A549 (cell line): Measurements from ENCODE around the gene MSL3B.

ENCODE experiments used
- ATAC-seq, 2 experiments: fragments of 200-7000 bp in 1 of 2; fragments of >200 bp in 1 of 2; cut with Nextera tagmentation in 1 of 2; cut with Tn5 transposase in 1 of 2; 3 replicates each; pipeline versions ENCODE4 v1.8.0 to v1.9.1; 2018 to 2020; ENCODE audit warnings: mild to moderate bottlenecking in 1 of 2, moderate library complexity in 1 of 2
- CTCF ChIA-PET: fragments of 300-600 bp; sonication (Branson Sonifier 250); formaldehyde crosslinking; extraction: SDS; loops from one replicate; lab custom pipeline; 2021; ENCODE audit warnings: antibody characterized with exemption, inconsistent platforms; lab: Yijun Ruan, JAX
- POLR2A ChIA-PET: fragments of 350-600 bp; formaldehyde crosslinking; extraction: SDS; loops from one replicate; lab custom pipeline; 2021; ENCODE audit warnings: antibody characterized with exemption, inconsistent platforms; lab: Yijun Ruan, JAX
- DNase-seq, 2 experiments: peaks; one replicate each; pipeline versions ENCODE4 v3.0.0 to v3.0.0-alpha.2; 2011 to 2016; ENCODE audit warnings: low read depth in 1 of 2, low spot score in 1 of 2
- FAIRE-seq: peaks from 2 replicates; lab custom pipeline; 2011; peaks lifted over from hg19 to GRCh38; lab: Jason Lieb, UNC
- H3K27ac ChIP-seq, 2 experiments: fragments of >200 bp; sonication (Bioruptor Twin); formaldehyde crosslinking; 3 replicates each; pipeline ENCODE4 v1.5.1; 2016 to 2017
- H3K4me1 ChIP-seq: fragments of >200 bp; sonication (Bioruptor Twin); formaldehyde crosslinking; 3 replicates; pipeline ENCODE4 v1.6.1; 2016
- H3K4me2 ChIP-seq: fragments of >200 bp; sonication (Bioruptor Twin); formaldehyde crosslinking; 3 replicates; pipeline ENCODE4 v1.6.1; 2016
- H3K4me3 ChIP-seq: fragments of >200 bp; sonication (Bioruptor Twin); formaldehyde crosslinking; 3 replicates; pipeline ENCODE4 v1.5.1; 2016
- H3K9me3 ChIP-seq: fragments of >200 bp; sonication (Bioruptor Twin); formaldehyde crosslinking; 3 replicates; pipeline ENCODE4 v1.6.1; 2016
- CBX2 ChIP-seq: fragments of 200-600 bp; sonication (generic); IDR thresholded peaks from 2 replicates; pipeline ENCODE4 v1.6.1; 2016; ENCODE audit warnings: low read depth, mild to moderate bottlenecking, borderline replicate concordance
- CBX8 ChIP-seq: fragments of 200-600 bp; sonication (generic); IDR thresholded peaks from 2 replicates; pipeline ENCODE4 v1.6.1; 2016
- CEBPB ChIP-seq, 2 experiments: fragments of >200 bp in 1 of 2; sonication (Bioruptor Twin) in 1 of 2; formaldehyde crosslinking in 1 of 2; IDR thresholded peaks; 2 replicates each; pipeline ENCODE4 v1.6.1; 2012 to 2016
- CHD2 ChIP-seq: fragments of 150-350 bp; IDR thresholded peaks from 2 replicates; pipeline ENCODE4 v1.6.1; 2014; ENCODE audit warnings: low read length; ENCODE audit not compliant: partially characterized antibody
- EHMT2 ChIP-seq: fragments of 200-600 bp; sonication (generic); IDR thresholded peaks from 2 replicates; pipeline ENCODE4 v1.6.1; 2016; ENCODE audit warnings: antibody characterized with exemption, low read depth, mild to moderate bottlenecking, moderate library complexity
- EP300 ChIP-seq, 2 experiments: fragments of >200 bp; sonication (Bioruptor Twin); formaldehyde crosslinking; IDR thresholded peaks; 2 replicates in 1 of 2; 3 replicates in 1 of 2; pipeline ENCODE4 v1.6.1; 2016 to 2017
- FOSB ChIP-seq: fragments of 250-450 bp; sonication (Bioruptor Pico); IDR thresholded peaks from 2 replicates; pipeline ENCODE4 v1.5.0; 2020; ENCODE audit warnings: mild to moderate bottlenecking, moderate library complexity
- GATA3 ChIP-seq: IDR thresholded peaks from 2 replicates; pipeline ENCODE4 v1.6.1; 2012; ENCODE audit warnings: borderline replicate concordance
- HDAC2 ChIP-seq: fragments of 200-600 bp; sonication (generic); IDR thresholded peaks from 2 replicates; pipeline ENCODE4 v1.6.1; 2016
- HMGXB4 ChIP-seq: fragments of 250-450 bp; sonication (Bioruptor Pico); IDR thresholded peaks from 2 replicates; pipeline ENCODE4 v1.5.0; 2021; ENCODE audit warnings: mild to moderate bottlenecking, moderate library complexity, borderline replicate concordance
- HOXA7 ChIP-seq: fragments of 250-450 bp; sonication (Bioruptor Pico); IDR thresholded peaks from 2 replicates; pipeline ENCODE4 v1.5.0; 2020; ENCODE audit warnings: mild to moderate bottlenecking, moderate library complexity
- HOXB13 ChIP-seq: fragments of 250-450 bp; sonication (Bioruptor Pico); IDR thresholded peaks from 2 replicates; pipeline ENCODE4 v1.5.0; 2020; ENCODE audit warnings: low read depth, mild to moderate bottlenecking, moderate library complexity
- JUN ChIP-seq, 2 experiments: fragments of >200 bp; sonication (Bioruptor Twin); formaldehyde crosslinking; IDR thresholded peaks; 2 replicates in 1 of 2; 3 replicates in 1 of 2; pipeline ENCODE4 v1.6.1; 2016 to 2017
- JUNB ChIP-seq: fragments of >200 bp; sonication (Bioruptor Twin); formaldehyde crosslinking; IDR thresholded peaks from 2 replicates; pipeline ENCODE4 v1.6.1; 2016
- KDM5A ChIP-seq: fragments of 200-600 bp; sonication (generic); IDR thresholded peaks from 2 replicates; pipeline ENCODE4 v1.6.1; 2016; ENCODE audit warnings: antibody characterized with exemption, mild to moderate bottlenecking
- MAZ ChIP-seq: fragments of 150-350 bp; IDR thresholded peaks from 2 replicates; pipeline ENCODE4 v1.6.1; 2014; ENCODE audit warnings: antibody characterized with exemption, low read depth, low read length, borderline replicate concordance
- MYC ChIP-seq: IDR thresholded peaks from 2 replicates; pipeline ENCODE4 v1.6.1; 2012; ENCODE audit warnings: mild to moderate bottlenecking, inconsistent platforms, low read length, improper control_type of control experiment, borderline replicate concordance
- NFE2L2 ChIP-seq: fragments of 150-350 bp; conservative IDR thresholded peaks from 2 replicates; pipeline ENCODE4 v1.6.1; 2014; ENCODE audit warnings: low read length
- PBX3 ChIP-seq: IDR thresholded peaks from 2 replicates; pipeline ENCODE4 v1.6.1; 2012
- POLR2AphosphoS2 ChIP-seq: conservative IDR thresholded peaks from 2 replicates; pipeline ENCODE4 v1.6.1; 2012; ENCODE audit warnings: low read length, improper control_type of control experiment, inconsistent platforms
- RAD21 ChIP-seq, 2 experiments: fragments of >200 bp in 1 of 2; sonication (Bioruptor Twin) in 1 of 2; formaldehyde crosslinking in 1 of 2; IDR thresholded peaks in 1 of 2; conservative IDR thresholded peaks in 1 of 2; 2 replicates in 1 of 2; 3 replicates in 1 of 2; pipeline ENCODE4 v1.6.1; 2012 to 2018; ENCODE audit warnings: inconsistent platforms in 1 of 2
- RARB ChIP-seq: fragments of 250-450 bp; sonication (Bioruptor Pico); IDR thresholded peaks from 2 replicates; pipeline ENCODE4 v1.8.0; 2021; ENCODE audit warnings: mild to moderate bottlenecking, moderate library complexity
- RCOR1 ChIP-seq: fragments of 150-350 bp; IDR thresholded peaks from 2 replicates; pipeline ENCODE4 v1.6.1; 2014; ENCODE audit warnings: antibody characterized with exemption, low read length, low read depth
- SMC3 ChIP-seq: fragments of >200 bp; sonication (Bioruptor Twin); formaldehyde crosslinking; IDR thresholded peaks from 3 replicates; pipeline ENCODE4 v1.6.1; 2018; ENCODE audit warnings: inconsistent platforms
- SREBF2 ChIP-seq: fragments of 450-650 bp; IDR thresholded peaks from 2 replicates; pipeline ENCODE4 v1.6.1; 2014; ENCODE audit warnings: mild to moderate bottlenecking, moderate library complexity
- TFCP2L1 ChIP-seq: fragments of 250-450 bp; sonication (Bioruptor Pico); IDR thresholded peaks from 2 replicates; pipeline ENCODE4 v1.5.0; 2021; ENCODE audit warnings: mild to moderate bottlenecking
- TP53 ChIP-seq: fragments of 250-450 bp; sonication (Bioruptor Pico); IDR thresholded peaks from 2 replicates; pipeline ENCODE4 v1.5.0; 2021; ENCODE audit warnings: mild to moderate bottlenecking, moderate library complexity
- ZNF302 ChIP-seq: fragments of 250-450 bp; sonication (Bioruptor Pico); IDR thresholded peaks from 2 replicates; pipeline ENCODE4 v1.9.0; 2021; ENCODE audit warnings: inconsistent platforms, mild to moderate bottlenecking, moderate library complexity
- WGBS: methylation state at CpG from one replicate; pipeline ENCODE4 v1.1.6; 2017; ENCODE audit errors: missing lambda C conversion rate; 5-methylcytosine and 5-hydroxymethylcytosine counted together
- TF ChIP-seq, protein P1 (sequence below): fragments of 200-600 bp; sonication (generic); IDR thresholded peaks from 2 replicates; pipeline ENCODE4 v1.6.1; 2016; ENCODE audit warnings: antibody characterized with exemption, mild to moderate bottlenecking, moderate library complexity
- TF ChIP-seq, protein P2 (sequence below): fragments of >200 bp; sonication (Bioruptor Twin); formaldehyde crosslinking; IDR thresholded peaks from 2 replicates; pipeline ENCODE4 v1.6.1; 2016
- TF ChIP-seq, protein P3 (sequence below): fragments of 450-650 bp; IDR thresholded peaks from 2 replicates; pipeline ENCODE4 v1.6.1; 2014; ENCODE audit warnings: antibody characterized with exemption
- TF ChIP-seq, protein P4 (sequence below): IDR thresholded peaks from 2 replicates; pipeline ENCODE4 v1.6.1; 2012; ENCODE audit warnings: low read depth, borderline replicate concordance

The MSL3B gene

DNA sequence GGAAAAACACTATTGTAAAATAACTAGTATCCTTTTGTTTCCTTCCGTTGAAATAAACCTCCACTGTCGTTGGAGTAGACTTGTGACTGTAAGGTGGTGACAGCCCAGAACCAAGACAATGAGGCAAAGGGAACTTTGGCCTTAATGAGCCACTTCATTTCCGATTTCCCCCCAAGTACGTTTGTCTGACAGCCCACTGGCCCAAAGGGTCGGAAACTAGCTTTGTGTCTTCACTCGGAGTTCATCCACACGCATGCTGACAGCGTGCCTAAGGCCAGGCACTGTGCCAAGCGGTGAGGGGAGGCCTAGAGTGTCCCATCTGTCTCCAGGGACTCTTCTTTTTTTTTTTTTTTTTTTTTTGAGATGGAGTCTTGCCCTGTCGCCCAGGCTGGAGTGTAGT is 34.8 kb downstream of the MSL3B start (continued):
- TF ChIP-seq, protein P1, sequence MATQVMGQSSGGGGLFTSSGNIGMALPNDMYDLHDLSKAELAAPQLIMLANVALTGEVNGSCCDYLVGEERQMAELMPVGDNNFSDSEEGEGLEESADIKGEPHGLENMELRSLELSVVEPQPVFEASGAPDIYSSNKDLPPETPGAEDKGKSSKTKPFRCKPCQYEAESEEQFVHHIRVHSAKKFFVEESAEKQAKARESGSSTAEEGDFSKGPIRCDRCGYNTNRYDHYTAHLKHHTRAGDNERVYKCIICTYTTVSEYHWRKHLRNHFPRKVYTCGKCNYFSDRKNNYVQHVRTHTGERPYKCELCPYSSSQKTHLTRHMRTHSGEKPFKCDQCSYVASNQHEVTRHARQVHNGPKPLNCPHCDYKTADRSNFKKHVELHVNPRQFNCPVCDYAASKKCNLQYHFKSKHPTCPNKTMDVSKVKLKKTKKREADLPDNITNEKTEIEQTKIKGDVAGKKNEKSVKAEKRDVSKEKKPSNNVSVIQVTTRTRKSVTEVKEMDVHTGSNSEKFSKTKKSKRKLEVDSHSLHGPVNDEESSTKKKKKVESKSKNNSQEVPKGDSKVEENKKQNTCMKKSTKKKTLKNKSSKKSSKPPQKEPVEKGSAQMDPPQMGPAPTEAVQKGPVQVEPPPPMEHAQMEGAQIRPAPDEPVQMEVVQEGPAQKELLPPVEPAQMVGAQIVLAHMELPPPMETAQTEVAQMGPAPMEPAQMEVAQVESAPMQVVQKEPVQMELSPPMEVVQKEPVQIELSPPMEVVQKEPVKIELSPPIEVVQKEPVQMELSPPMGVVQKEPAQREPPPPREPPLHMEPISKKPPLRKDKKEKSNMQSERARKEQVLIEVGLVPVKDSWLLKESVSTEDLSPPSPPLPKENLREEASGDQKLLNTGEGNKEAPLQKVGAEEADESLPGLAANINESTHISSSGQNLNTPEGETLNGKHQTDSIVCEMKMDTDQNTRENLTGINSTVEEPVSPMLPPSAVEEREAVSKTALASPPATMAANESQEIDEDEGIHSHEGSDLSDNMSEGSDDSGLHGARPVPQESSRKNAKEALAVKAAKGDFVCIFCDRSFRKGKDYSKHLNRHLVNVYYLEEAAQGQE: no peak
- TF ChIP-seq MYC (no peak), HOXB13 (no peak), CBX8 (no peak), CBX2 (no peak), MAZ (no peak), JUN (IDR thresholded peaks at IDR 0.05) (no peak), ZNF302 (CRISPR knock-in tag) (no peak), EHMT2 (no peak), SREBF2 (no peak), CEBPB (IDR thresholded peaks at IDR 0.05) (no peak; a peak in 1 of 4 replicates), KDM5A (no peak), HMGXB4 (CRISPR knock-in tag) (0 out of 2 replicates have a peak, but pooled peaks have one; percentile 14), RCOR1 (no peak)
- TF ChIP-seq, protein P2, sequence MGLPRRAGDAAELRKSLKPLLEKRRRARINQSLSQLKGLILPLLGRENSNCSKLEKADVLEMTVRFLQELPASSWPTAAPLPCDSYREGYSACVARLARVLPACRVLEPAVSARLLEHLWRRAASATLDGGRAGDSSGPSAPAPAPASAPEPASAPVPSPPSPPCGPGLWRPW: no peak

DNA sequence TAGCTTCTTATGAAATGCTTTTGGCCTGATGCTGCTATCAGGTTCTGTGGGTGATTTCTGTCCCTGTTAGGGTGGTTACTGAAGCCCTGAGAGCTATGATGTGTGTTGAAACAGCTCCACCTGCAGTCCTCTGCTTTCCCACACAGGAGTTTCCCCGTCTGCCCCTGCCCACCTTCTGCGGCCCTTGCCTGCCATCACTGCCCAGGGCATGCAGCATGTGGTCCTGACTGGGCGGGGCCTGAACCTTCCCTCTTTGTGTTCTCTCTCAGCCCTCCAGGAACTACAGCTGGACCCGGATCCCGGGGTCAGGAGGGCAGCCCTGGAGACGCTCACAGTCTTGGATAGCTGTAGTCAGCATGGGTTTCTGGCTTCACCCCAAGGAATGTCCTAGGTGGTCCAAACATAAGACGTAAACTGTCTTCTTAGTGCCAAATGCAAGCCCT is 35.3 kb downstream of the MSL3B start:
- H3K9me3 ChIP-seq: no peaks in the 10 kb centered on the region
- peak overlapping the region; percentile 54 for H3K4me2 ChIP-seq
- peak; percentile 83 to 92 for ATAC-seq
- H3K4me1 ChIP-seq: peaks cover 73% of the 10 kb centered on the region
- FAIRE-seq: peak; percentile 72
- H3K27ac ChIP-seq: peak overlapping the region; percentile 91 to 93
- peak; percentile 93 to 97 for DNase-seq
- under 1% methylated on average over 7 of the region's 7 CpGs for WGBS
- no peak overlapping the region for H3K4me3 ChIP-seq
- POLR2A ChIA-PET: interaction anchor here (0.6 to 2.0 kb wide), 12 partner anchors 69 to 580 kb away, joined by 3 to 11 read pairs (median 6); no protein-coding TSS in a partner anchor
- CTCF ChIA-PET: interaction anchor here (0.6 to 4.8 kb wide), 87 partner anchors 9 to 581 kb away, joined by 3 to 83 read pairs (median 4); partner anchors contain the start of genes UGT1A1 and UGT1A4
- TF ChIP-seq RARB (CRISPR knock-in tag): peak; percentile 80
- no peak for TF ChIP-seq HDAC2
- peak; percentile 93 for TF ChIP-seq SMC3
- TF ChIP-seq HOXB13: peak; percentile 32; the same call in 1 of the 2 replicates
- TF ChIP-seq CHD2: peak; percentile 25
- TF ChIP-seq RAD21 (conservative IDR thresholded peaks at IDR 0.05 in 1 of 2, IDR thresholded peaks at IDR 0.05 in 1 of 2): peak; percentile 92 to 99
- peak; percentile 94 for TF ChIP-seq MYC
- TF ChIP-seq JUN (IDR thresholded peaks at IDR 0.05): peak in 1 of 2 experiments; percentile 31; a peak in 1 of 5 replicates
- peak; percentile 84 for TF ChIP-seq POLR2AphosphoS2
- 0 out of 2 replicates have a peak, but pooled peaks have one; percentile 24 for TF ChIP-seq HOXA7
- TF ChIP-seq NFE2L2: no peak; the same call in 1 of the 2 replicates
- no peak for TF ChIP-seq JUNB
- peak; percentile 6; the same call in 1 of the 2 replicates for TF ChIP-seq TP53 (CRISPR knock-in tag)
- 0 out of 2 replicates have a peak, but pooled peaks have one; percentile 3 for TF ChIP-seq FOSB (CRISPR knock-in tag)
- TF ChIP-seq, protein P3, sequence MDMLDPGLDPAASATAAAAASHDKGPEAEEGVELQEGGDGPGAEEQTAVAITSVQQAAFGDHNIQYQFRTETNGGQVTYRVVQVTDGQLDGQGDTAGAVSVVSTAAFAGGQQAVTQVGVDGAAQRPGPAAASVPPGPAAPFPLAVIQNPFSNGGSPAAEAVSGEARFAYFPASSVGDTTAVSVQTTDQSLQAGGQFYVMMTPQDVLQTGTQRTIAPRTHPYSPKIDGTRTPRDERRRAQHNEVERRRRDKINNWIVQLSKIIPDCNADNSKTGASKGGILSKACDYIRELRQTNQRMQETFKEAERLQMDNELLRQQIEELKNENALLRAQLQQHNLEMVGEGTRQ: peak; percentile 71
- no peak for TF ChIP-seq GATA3
- peak; percentile 80; the same call in 1 of the 2 replicates for TF ChIP-seq PBX3
- TF ChIP-seq EP300 (IDR thresholded peaks at IDR 0.05): peak; percentile 19 to 53; a peak in 2 of 5 replicates
- TF ChIP-seq, protein P4, sequence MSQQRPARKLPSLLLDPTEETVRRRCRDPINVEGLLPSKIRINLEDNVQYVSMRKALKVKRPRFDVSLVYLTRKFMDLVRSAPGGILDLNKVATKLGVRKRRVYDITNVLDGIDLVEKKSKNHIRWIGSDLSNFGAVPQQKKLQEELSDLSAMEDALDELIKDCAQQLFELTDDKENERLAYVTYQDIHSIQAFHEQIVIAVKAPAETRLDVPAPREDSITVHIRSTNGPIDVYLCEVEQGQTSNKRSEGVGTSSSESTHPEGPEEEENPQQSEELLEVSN: peak; percentile 77
- TF ChIP-seq TFCP2L1 (CRISPR knock-in tag): no peak
- TF ChIP-seq SREBF2: no peak
